GM18909 (cell line): ENCODE results near the gene PIGH.

ENCODE experiments used
- ATAC-seq: cut with Tn5 transposase; IDR thresholded peaks from one replicate; pipeline ENCODE4 v1.9.1; 2021; ENCODE audit warnings: mild to moderate bottlenecking; ENCODE audit not compliant: unreplicated experiment, poor library complexity

The PIGH gene

DNA sequence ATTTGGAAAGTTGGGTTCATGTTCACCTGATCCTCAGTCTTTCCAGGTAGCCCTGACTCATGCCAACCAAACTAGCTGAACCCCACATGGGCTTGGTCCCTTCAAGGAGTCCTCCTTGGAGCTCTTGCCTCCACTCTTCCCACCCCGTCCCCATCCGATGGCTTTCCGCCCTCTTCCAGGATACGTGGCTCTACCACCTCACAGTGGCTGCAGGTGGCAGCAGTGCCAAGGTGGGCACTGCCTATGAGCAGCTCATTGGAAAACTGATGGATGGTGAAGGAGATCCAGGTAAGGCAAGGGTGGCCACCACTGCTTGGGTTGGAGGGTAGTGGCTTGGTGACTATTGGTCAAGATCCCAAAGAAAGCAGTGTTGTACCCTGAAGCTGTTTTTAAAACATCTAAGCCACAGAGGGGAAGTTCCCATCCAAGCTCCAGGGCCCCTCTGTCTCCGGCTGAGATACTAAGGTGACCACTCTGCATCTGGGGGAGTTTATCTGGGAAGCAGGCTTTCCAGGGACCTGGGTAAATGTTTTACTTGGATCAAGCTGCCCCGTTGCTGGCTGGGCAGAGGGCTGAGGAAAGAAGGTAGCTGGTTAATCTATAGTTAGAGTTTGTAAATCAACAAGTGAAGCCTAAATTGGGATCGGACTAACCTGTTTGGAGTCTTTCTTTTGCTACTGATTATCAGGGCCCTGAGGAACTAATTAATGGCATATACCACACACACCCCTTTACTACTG is 23.7 kb downstream of the PIGH start:
- no peak for ATAC-seq

DNA sequence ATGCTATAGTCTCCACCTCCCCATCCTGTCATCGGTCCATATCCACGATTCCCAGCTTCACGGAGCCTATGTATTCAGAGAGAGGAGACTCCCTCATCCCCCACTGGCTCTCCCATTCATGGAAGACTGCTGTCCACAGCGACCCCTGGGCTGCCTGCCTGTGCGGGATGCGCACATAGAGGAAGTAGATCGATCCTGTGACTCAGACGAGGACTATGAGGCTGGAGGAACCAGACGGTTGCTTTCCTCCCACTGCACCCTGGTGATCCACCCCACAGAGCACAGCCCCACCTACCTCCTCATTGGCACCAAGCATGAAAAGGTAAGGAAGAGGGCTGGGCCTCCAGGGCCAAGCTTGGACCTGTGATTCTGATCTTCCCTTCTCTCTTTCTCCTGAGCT is 24.4 kb downstream of the PIGH start:
- ATAC-seq: no peak

DNA sequence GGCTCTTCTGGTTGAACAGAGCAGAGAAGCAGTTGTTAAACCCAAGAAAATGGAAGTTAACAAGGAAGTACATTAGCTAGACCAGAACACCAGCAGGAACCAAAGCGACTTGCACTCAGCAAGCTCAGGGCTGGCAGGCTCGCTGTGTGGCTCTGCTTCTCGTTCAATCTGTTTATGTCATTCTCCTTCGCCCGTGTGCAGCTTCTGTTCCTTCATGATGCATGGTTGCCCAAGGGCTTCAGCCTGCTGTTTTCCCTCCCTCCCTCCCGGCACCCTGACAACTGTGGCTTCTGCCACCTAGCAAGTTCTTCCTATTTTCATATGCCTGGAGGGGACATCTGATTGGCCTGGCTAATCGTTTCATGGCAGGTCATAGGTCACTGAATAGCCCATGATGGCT is 25.3 kb downstream of the PIGH start:
- ATAC-seq: no peak

DNA sequence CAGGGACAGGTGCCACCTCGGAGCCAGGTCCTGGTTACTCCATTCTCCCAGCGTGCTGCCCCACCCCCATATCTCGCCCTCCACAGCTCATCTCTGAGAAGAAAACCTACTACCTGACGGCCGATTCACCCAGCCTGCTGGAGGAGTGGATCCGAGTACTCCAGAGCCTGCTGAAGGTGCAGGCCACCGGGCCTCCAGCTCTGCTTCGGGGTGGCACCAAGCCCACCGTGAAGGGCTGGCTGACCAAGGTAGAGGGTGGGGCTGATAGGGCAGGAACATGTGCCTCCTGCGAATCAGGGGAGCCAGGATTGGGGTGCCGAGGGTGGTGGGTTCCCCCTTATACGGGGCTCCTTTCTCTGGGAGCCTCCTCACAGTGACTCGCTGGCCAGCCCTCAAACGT is 25.9 kb downstream of the PIGH start:
- no peak for ATAC-seq

DNA sequence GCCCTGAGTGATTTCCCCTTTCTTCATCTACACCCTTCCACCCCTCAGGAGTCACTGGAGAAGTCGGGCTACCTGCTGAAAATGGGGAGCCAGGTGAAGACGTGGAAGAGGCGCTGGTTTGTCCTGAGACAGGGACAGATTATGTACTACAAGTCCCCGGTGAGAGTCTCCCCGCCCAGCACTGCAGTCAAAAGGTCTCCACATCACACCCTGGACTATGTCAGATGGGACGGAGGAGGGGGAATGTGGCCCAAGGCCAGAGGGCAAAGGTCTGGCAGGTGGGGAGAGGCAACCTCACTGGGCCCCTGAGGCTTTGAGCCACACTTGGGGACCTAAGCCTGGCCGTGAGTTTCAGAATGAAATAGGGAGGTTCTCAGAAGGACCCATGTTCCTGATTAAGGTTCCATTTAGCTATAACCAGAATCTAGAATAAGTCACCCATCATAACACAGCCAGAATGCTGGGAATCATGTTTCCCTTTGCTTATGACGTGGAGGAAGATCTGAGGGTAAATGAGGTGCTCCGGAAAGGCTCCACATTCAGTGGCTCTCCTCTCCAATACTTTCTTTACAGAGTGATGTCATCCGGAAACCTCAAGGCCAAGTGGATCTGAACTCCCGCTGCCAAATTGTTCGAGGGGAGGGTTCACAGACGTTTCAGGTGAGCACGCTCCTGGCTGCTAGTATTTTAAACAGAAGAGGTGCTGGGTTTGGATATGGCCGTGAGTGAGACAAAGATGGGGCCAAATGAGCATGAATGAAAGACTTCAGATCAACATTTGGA is 26.6 kb downstream of the PIGH start:
- no peak for ATAC-seq

GRCh38 chr14:67572608-67573007 is 27.5 kb downstream of the PIGH start:
- ATAC-seq: no peak

DNA sequence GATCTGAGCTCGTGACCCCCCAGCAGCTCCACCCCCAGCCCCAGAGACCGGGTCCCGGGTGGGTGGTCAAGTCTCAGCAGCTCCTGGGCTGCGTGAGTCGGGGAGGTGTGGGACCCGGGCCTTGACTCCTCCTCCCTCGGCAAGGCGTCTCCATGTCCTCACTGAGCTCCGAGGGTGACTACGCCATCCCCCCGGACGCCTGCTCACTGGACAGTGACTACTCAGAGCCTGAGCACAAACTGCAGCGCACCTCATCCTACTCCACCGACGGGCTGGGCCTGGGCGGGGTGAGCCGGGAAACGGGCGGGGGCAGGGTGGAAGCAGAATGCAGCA is 28.1 kb downstream of the PIGH start:
- ATAC-seq: no peak

DNA sequence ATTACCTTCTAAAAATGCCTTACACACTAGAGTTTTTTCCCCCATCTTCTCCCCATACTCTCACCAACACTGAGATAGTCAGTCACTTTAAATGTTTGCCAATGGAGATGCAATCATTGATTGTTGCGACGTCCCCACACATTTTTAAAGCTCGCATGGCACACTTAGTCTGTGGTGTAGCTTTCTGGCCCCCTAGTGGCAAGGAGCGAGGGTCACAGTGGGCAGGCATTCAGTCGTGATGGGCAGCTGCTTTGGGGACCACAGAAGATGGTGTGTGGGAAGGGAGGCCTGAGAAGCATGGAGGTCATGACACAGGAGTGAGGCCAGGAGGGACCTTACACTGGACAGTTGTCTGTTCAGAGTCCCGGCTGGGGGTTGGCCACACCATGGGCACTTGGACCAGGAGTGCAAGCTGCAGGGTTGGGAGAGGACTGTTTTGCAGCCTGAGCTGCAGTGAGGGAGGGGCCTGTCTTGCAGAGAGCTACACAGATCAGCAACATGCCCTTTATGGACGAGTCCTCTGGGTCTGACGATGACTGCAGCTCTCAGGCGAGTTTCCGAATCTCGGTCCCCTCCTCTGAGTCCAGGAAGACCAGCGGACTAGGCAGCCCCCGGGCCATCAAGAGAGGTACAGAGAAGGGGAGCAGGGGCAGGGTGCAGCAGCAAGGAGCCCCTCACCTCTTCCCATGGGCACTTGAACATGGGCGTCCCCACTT is 28.6 kb downstream of the PIGH start:
- peak; percentile 64 for ATAC-seq

- no peak for ATAC-seq
Observed at GRCh38 chr14:67570453-67570852, 29.6 kb downstream of the PIGH start.

GRCh38 chr14:67569651-67570290 is 30.3 kb downstream of the PIGH start:
- no peak for ATAC-seq

DNA sequence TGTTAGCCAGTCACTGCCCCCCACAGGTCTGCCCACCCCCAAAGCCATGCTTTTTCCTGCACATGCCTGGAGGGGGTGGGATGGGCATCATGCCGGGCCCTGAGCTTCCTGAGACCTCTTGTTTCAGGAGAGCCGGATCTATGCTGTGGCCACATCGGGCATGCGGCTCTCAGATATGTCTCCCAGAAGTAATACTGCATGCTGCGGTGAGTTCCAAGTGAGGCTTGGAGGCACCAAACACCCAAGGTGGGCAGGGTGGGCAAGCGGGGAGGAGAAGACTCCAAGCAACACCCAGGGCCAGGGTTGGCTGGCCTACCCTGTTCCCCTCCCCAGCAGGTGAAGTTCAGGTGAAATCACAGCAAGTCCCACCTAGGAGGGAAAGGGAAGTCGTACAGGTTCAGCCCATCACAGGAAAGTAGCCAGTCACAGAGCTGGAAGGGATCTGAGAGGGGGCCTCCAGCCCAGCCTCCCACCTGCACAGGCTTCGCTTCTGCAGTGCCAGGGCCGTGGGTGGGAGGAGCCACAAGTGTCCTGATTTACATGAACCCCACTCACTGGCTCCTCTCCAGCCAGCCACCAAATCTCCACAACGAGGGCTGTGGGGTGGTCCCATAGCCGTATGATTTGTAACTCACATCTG is 30.9 kb downstream of the PIGH start:
- no peak for ATAC-seq

DNA sequence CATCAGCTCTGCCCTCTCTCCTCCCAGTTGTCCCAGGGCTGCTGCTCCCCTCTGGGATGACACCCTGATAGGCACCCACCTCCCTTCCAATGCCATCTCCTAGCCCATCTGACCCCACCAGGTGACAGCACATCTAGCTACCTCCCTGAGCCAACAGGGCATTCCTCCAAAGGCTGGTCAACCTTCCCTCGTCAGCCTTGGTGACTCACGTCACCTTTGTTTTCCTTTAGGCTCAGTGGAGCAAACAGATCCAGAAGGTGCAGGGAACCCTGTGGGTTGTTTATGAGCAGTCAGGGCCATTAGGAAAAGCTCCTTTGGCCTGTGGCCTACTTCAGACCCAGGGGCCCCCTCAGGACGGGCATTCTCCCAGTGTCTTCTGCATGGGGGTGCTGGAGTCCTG is 32.4 kb downstream of the PIGH start:
- ATAC-seq: no peak

DNA sequence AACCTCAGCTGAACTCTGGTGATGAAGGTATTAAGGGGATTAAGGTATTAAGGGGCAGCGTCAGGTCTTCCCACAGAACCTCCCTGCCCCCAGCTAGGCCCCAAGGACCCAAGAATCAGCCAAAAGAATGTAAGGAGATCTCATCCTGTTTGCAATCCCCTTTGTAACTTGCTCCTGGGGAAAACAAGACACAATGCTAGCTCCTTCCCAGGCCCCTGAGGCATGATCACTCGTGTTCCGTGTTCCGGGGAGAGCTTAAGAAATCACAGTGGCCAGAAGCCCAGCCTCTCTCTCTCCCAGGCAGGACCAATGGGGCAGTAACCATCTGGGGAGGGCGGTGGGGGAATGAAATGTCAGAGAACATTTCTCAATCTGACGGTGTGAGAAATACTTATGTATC is 33.2 kb downstream of the PIGH start:
- ATAC-seq: no peak

DNA sequence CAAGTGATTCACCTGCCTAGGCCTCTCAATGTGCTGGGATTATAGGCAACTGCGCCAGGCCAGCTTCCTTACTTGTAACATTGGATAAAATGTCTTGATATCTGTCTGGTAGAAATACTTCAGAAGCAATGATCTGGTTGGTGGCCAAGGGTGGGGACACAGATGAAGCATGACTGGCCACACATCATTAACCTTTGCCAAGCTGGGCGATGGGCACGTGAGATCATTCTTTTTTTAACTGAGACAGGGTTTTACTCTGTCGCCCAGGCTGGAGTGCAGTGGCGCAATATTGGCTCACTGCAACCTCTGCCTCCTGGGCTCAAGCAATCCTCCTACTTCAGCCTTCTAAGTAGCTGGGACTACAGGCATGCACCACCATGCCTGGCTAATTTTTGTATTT is 35.8 kb downstream of the PIGH start:
- ATAC-seq: no peak

DNA sequence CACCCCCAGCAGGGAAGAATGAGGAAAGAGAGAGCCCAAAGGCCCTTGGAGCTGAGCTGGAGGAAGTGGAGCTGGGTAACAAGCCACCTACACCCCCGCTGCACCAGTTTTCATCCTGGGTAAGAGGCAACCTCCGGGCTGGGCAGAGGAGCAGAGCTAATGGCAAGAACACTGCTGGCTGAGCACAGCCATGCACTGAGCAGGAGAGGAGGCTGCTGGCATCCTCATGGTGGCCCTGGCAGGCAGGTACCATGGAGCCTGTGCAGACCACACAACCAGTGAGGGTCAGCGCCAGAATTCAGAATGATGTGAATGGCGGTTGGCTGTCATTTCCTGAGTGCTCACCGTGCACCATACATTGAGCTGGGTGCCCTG is 37.3 kb downstream of the PIGH start:
- no peak for ATAC-seq

DNA sequence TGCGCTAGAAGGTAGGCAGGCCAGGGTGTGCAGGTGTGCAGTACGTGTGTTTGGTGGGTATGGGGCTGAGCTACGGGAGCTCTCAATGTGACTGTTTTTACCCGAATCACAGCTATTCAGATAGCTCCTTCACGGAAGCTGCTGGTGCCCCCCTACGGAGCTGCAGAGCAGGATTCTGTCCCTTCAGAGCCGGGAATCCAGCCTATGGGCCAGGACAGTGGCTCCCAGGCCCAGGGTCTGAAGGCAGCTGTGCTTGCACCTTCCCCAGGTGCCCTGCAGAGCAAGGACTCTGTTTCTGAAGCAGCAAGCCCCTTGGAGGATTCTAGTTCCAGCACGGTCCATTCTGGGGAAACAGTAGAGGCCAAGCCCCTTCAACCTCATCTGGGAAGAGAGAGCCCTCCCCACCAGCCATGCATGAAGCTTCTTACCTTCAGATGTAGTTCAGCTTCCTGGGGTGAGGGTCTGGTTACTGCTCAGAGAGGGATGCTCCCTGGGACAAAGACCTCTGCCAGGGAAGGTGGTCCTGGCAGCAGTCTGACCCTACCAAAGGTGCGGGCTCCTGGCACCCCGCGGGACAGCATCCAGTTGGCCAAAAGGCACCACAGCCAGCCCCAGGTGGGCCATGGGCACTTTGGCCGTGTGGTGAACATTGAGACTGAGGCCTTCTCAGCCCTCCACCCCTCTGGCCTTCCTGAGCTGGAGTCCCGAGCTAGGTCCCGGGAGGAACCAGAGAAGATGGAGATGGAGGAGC is 37.9 kb downstream of the PIGH start:
- ATAC-seq: no peak

DNA sequence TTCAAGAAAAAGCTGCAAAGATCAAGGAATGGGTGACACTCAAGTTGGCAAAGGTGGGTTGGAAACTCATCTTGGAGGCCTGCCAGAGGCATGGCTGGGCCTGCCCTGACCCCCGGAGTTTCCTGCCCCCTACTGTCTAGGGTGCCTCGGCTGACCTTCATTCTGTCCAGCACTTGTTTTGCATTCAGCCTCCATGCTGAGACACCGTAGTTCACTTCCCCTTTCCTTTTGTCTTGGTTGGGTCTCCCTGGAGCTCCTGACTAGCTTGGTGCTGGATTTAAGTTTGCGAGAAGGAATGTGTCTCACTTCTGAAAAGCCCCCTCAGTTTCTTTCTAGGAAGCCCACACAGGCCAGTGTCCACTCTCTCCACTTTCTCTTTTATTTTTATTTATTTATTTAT is 40.4 kb downstream of the PIGH start:
- no peak for ATAC-seq

DNA sequence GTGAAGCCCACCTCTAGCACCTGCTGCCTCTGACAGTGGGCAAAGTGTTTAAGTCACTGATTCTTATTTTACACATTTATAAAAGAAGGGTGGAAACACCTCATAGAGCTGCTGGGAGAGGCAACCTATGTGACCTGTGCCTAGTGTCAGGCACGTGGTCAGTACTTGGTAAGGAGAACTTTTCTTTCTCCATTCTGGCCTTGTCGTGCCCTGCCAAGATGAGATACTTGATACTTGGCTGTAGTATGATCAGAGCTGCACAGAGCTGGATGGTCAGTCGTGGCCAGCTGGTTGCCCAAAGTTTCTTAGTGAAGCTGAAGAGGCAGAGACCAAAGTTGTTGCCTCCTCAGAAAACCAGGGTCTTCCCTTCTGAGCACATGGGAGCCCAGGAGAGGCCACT is 42.4 kb downstream of the PIGH start:
- ATAC-seq: no peak

DNA sequence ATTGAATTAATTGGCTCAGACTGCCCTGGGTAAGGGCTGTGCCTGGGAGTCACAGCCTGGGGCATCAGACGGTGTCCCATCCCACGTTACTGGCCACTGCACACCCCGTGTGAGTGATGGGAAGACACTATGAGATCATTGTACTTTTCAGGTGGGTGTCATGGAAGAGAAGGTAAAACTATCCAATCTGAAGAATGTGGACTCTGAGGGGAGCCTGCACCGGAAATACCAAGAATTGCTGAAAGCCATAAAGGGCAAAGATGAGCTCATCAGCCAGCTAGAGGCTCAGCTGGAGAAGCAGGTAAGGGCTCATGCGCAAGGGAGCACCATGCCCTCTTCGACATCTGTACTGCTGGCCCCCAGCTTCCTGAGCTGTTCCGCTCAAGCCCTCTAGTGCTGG is 43.0 kb downstream of the PIGH start:
- ATAC-seq: no peak

- ATAC-seq: no peak
Observed at GRCh38 chr14:67556671-67557070, 43.4 kb downstream of the PIGH start.
